ENCODE results near the gene AUTS2. TPM values are rescaled to one million over a fixed set of nuclear protein-coding genes. Genes with fewer than 3 reads are reported as not detected.

Gene AUTS2
- total RNA-seq, 1 donor from 2014 or later: 9.9 TPM

- DNase-seq (ENCODE audit: low read depth): no peak
These were observed 30.5 kb upstream of the AUTS2 start for GRCh38 chr7:69567800-69568199.

DNA sequence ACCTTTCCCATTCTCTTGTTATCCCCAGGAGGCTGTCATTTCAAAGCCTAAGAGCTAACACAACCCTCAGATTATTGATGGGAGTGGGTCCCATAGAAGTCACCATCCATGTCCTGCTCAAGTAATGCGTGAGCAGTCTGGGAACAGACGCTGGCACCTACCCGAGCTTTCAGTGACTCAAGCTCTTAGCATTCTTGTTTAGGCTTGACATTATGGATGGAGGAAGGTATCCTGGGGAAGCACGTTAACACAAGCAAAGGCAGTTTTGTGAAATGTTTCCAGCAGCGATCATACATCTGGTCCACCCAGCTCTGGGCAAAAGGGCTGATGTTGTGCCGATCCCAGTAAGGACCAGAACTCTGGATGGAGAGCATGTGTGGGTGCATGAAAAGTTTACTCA lies 30.0 kb upstream of the AUTS2 start:
- DNase-seq (ENCODE audit: low read depth): no peak
- TF ChIP-seq, protein P1, sequence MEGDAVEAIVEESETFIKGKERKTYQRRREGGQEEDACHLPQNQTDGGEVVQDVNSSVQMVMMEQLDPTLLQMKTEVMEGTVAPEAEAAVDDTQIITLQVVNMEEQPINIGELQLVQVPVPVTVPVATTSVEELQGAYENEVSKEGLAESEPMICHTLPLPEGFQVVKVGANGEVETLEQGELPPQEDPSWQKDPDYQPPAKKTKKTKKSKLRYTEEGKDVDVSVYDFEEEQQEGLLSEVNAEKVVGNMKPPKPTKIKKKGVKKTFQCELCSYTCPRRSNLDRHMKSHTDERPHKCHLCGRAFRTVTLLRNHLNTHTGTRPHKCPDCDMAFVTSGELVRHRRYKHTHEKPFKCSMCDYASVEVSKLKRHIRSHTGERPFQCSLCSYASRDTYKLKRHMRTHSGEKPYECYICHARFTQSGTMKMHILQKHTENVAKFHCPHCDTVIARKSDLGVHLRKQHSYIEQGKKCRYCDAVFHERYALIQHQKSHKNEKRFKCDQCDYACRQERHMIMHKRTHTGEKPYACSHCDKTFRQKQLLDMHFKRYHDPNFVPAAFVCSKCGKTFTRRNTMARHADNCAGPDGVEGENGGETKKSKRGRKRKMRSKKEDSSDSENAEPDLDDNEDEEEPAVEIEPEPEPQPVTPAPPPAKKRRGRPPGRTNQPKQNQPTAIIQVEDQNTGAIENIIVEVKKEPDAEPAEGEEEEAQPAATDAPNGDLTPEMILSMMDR (IDR thresholded peaks at IDR 0.05; ENCODE audit: insufficient read depth, low read length, poor library complexity, severe bottlenecking): no peak
- H3K4me3 ChIP-seq (ENCODE audit: low read depth, low read length): no peak overlapping the region
- no peaks in the 10 kb centered on the region for H3K27me3 ChIP-seq (ENCODE audit: control insufficient read depth, insufficient read depth, low read length)
- H3K36me3 ChIP-seq (ENCODE audit: control insufficient read depth, insufficient read depth, low read length): no peaks in the 10 kb centered on the region

More at GRCh38 chr7:69567800-69568199, 30.5 kb upstream of the AUTS2 start:
- TF ChIP-seq, protein P1 (IDR thresholded peaks at IDR 0.05; ENCODE audit: insufficient read depth, low read length, poor library complexity, severe bottlenecking): no peak
- H3K27me3 ChIP-seq (ENCODE audit: control insufficient read depth, insufficient read depth, low read length): no peaks in the 10 kb centered on the region
- H3K36me3 ChIP-seq (ENCODE audit: control insufficient read depth, insufficient read depth, low read length): no peaks in the 10 kb centered on the region
- H3K4me3 ChIP-seq (ENCODE audit: low read depth, low read length): no peak overlapping the region

- Histone ChIP-seq H3K36me3 (ENCODE audit: control insufficient read depth, insufficient read depth, low read length) (no peaks in the 10 kb centered on the region), H3K4me3 (ENCODE audit: low read depth, low read length) (no peak overlapping the region), H3K27me3 (ENCODE audit: control insufficient read depth, insufficient read depth, low read length) (no peaks in the 10 kb centered on the region)
- TF ChIP-seq, protein P1 (IDR thresholded peaks at IDR 0.05; ENCODE audit: insufficient read depth, low read length, poor library complexity, severe bottlenecking): no peak
- DNase-seq (ENCODE audit: low read depth): no peak
These were observed 22.6 kb upstream of the AUTS2 start for GRCh38 chr7:69575651-69576050.

DNA sequence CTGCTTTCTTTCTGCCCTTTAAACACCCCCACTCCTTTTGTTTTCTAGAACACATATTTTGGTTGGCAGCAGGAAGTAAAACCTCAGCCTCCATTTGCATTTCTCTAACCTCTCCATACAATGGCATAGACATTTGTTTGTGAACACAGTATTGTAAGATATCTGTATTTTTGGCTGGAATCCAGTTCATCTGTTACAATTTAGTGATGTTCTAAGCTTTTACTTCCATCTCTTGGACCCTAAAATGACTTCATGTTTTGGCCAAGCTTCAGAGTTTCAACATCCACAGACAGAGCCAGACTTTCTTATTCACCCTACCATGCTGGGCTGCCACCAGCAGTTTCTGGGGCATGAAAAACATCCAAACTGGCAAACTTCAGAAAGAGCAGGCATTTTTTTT lies 21.1 kb upstream of the AUTS2 start:
- TF ChIP-seq, protein P1 (IDR thresholded peaks at IDR 0.05; ENCODE audit: insufficient read depth, low read length, poor library complexity, severe bottlenecking): no peak
- Histone ChIP-seq H3K27me3 (ENCODE audit: control insufficient read depth, insufficient read depth, low read length) (no peaks in the 10 kb centered on the region), H3K36me3 (ENCODE audit: control insufficient read depth, insufficient read depth, low read length) (no peaks in the 10 kb centered on the region), H3K4me3 (ENCODE audit: low read depth, low read length) (no peak overlapping the region)
- no peak for DNase-seq (ENCODE audit: low read depth)

DNA sequence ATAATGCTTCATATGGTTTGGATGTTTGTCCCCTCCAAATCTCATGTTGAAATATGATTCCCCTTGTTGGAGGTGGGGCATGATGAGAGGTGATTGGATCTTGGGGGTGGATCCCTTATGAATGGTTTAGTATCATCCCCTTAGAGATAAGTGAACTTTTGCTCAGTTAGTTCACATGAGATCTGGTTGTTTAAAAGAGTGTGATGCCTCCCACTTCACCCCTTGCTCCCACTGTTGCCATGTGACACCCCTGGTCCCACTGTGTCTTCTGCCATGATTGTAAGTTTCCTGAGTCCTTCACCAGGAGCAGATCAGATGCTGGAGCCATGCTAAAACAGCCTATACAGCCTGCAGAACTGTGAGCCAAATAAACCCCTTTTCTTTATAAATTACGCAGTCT lies 13.1 kb upstream of the AUTS2 start:
- Histone ChIP-seq H3K27me3 (ENCODE audit: control insufficient read depth, insufficient read depth, low read length) (no peaks in the 10 kb centered on the region), H3K4me3 (ENCODE audit: low read depth, low read length) (no peak overlapping the region), H3K36me3 (ENCODE audit: control insufficient read depth, insufficient read depth, low read length) (no peaks in the 10 kb centered on the region)
- DNase-seq (ENCODE audit: low read depth): no peak
- TF ChIP-seq, protein P1 (IDR thresholded peaks at IDR 0.05; ENCODE audit: insufficient read depth, low read length, poor library complexity, severe bottlenecking): no peak

- no peak for DNase-seq (ENCODE audit: low read depth)
- Histone ChIP-seq H3K36me3 (ENCODE audit: control insufficient read depth, insufficient read depth, low read length) (no peaks in the 10 kb centered on the region), H3K4me3 (ENCODE audit: low read depth, low read length) (no peak overlapping the region), H3K27me3 (ENCODE audit: control insufficient read depth, insufficient read depth, low read length) (no peaks in the 10 kb centered on the region)
- TF ChIP-seq, protein P1 (IDR thresholded peaks at IDR 0.05; ENCODE audit: insufficient read depth, low read length, poor library complexity, severe bottlenecking): no peak
These were observed 12.0 kb upstream of the AUTS2 start for GRCh38 chr7:69586321-69586720.

All from kidney epithelial cell (primary cell).